Right renal cortex interstitium (tissue), 3 donors: ENCODE measurements around the gene RNF123. TPM values are rescaled to one million over a fixed set of nuclear protein-coding genes. Genes with fewer than 3 reads are reported as not detected.
"Not testable (repeated sequence)": the region's sequence is repeated elsewhere in the genome, so short reads cannot be mapped to it uniquely, and the experiment has no call there.

Source experiments
- DNase-seq, 3 donors: peaks; one replicate each; pipeline ENCODE4 v3.0.0-alpha.2; 2013; ENCODE audit warnings: low read depth in 3 of 3, low spot score in 2 of 3
- polyA plus RNA-seq, 3 donors: library from polyadenylated mRNA; unstranded; fragments of 120-200 nt; gene quantifications; one replicate each; pipeline ENCODE4 v1.2.1, GENCODE V29; 2013; ENCODE audit not compliant: insufficient read length in 3 of 3

The RNF123 gene
- polyA plus RNA-seq, 3 donors: 34.3 to 38.2 (median 35.8) TPM

DNA sequence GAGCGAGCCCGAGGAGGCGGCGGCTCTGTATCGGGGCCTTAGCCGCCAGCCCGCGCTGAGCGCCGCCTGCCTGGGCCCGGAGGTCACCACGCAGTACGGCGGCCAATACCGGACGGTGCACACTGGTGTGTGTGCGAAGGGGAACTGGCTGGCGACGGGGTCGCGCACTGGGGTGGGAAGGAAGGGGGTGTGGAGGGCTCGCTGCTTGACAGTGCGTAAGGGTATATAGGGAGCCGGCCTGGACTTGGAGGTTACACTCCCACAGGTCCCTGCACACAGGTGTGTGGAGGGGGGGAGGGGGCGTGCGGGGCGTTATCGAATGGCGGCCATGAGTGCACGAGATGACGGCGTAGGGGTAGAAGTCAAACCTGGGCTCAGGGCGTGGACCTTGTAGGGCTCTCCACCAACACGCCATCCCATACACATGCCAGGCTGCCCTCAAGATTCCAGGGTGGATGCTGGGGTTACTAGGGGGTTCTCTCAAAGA, 14.8 kb upstream of the RNF123 start:
- no peak for DNase-seq

DNA sequence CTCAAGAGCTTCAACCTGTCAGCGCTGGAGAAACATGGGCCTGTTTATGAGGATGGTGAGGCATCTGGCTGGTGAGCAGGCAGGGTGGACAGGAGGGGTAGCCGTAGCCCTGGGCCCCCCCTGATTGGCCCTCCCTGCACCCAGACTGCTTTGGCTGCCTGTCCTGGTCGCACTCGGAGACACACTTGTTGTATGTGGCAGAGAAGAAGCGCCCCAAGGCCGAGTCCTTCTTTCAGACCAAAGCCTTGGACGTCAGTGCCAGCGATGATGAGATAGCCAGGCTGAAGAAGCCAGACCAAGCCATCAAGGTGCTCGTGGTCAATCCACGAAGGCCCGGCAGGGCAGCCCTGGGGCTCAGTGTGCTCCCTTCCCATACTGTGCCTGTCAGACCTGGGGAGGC, 13.4 kb upstream of the RNF123 start:
- no peak for DNase-seq

DNA sequence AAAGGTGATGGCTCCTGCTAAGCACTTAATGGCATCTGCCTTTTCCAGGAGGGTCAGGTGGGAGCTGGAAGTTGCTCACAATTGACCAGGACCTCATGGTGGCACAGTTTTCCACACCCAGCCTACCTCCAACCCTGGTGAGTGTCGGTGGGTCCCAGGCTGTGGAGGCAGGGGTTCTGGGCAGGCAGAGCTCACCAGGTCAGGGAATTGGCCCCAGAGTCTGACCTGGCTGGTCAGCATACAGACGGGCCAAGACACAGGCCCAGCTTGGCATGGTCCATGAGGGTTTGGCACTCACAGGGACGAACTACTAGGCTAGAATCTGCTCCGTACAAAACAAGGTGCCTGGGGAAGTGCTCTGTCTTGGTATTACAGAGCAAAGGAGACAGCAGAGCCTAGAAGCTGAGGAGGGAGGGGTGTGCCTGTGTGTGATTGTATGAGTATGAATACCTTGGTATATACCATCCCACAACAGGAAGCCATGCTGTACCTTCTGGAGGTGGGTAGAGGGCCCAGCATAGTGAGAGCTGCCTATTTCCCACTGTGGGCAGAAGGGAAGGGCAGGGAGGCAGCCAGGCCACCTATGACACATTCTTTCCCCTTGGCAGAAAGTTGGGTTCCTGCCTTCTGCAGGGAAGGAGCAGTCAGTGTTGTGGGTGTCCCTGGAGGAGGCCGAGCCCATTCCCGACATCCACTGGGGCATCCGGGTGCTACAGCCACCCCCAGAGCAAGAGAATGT, 8.7 kb upstream of the RNF123 start:
- DNase-seq: no peak

DNA sequence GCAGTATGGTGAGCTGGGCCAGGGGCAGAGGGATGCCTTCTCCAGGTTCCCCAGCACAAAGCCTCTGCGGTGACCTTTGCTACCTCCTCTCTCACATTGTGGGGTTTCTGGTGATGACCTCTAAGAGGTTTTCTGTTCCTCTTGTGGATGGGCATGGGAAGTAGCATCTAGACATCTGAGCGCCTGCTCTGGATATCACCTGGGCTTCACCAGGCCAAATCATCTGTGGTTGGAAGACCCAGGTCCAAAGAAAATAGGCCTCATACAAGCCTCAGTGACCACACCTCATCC, 8.2 kb upstream of the RNF123 start:
- DNase-seq: no peak

DNA sequence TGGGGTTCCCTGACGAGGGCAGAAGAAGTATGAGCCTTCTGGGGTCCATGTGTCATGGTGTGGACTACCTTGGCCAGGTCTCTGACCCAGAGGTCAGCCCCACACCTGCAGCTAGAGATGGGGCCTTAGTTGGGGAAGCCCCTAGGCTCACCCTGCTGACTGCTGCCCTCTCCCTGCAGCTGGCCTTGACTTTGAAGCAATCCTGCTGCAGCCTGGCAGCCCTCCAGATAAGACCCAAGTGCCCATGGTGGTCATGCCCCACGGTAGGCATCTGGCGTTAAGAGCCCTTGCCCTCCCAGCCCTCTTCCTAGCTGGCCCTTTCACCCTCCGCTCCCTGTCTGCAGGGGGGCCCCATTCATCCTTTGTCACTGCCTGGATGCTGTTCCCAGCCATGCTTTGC, 7.8 kb upstream of the RNF123 start:
- no peak for DNase-seq

DNA sequence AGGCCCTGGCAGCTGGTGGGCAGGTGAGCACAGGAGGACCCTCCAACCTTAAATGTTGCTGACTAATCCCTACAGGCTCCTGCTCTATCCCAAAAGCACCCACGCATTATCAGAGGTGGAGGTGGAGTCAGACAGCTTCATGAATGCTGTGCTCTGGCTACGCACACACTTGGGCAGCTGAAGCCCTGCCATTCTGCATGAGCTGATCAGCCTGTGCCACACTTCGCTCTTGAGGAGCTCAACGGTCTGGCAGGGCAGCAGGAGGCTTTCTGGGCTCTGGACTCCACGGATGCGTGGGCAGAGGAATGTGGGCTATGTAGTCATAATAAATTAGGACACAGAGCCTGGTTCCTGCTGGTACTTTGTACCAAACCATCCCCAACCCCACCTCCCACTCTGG, 6.2 kb upstream of the RNF123 start:
- DNase-seq: no peak

DNA sequence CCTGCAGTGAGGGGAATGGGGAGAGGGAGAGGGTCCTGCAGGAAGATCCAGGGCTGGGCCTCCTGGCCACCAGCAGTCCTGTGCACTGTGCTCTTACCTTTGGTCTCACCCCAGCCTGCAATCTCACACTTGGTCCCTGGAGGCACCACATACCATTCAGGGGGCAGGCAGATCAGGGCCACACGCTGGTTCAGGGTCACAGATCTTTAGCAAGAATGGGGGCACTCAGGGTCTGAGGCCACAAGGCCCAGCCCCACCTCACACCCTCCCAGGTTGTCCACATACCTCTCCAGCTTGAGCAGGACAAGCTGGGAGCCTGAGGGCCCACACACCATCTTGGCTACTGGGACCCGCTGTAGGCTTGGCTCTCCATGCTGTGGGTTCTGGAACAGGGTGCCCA, 4.9 kb upstream of the RNF123 start:
- DNase-seq: not testable (repeated sequence)

DNA sequence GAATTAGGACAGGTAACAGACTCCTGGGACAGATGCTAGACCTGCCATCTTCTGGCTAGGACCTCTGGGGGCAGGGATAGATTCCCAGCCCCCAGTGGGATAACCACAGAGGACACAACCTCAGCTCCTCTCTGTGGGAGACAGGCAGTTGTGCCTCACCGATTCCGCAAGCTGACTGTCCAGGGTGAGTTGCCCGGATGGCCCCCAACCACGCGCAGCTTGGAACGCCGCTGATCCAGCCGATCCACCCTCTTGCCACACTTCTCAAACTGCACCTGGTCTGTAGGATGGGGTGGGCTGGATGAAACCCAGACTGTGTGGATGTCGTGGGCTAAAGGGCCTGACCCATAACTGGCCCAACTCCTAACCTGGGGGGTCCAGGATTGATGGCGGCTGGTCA, 4.3 kb upstream of the RNF123 start:
- DNase-seq: not testable (repeated sequence)

DNA sequence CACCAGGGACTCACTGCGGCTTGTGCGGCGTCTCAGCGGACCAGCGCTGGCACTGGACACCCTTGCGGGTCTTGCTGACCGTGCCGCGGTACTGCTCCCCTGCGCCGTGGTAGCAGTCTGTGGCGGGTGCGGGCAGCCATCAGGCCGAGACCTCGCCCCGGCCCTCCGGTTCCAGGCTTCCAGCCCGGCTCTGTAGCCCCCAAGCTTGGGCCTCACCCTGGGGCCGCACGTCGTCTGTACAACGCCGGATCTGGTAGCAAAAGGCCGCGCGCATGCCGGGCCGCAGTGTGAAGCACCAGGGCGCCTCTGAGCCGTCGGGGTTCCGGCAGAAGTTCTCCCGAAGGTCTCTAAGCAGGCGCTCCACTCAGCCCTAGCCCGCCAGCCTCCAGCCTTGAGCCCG, 3.5 kb upstream of the RNF123 start:
- not testable (repeated sequence) for DNase-seq

DNA sequence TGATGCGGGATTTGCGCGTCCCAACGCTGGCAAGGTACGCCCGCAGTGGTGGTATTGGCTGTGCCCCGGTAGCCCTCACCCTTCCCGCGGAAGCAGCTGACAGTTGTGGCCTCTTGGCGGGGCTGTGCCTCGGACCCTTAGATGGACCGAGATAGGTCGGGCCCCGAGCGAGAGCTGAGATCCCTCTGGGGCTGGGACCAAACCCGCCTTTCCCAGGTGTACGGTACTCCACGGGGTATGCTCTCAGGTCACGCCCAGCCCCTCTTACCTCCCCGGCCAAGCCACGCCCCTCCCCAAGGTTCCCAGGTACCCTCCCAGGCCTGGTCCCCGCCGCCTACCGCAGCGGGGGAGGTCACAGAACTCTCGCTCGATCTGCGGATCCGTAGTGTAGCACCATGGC, 3.0 kb upstream of the RNF123 start:
- peak in 1 of 3 donors; percentile 45 for DNase-seq

DNA sequence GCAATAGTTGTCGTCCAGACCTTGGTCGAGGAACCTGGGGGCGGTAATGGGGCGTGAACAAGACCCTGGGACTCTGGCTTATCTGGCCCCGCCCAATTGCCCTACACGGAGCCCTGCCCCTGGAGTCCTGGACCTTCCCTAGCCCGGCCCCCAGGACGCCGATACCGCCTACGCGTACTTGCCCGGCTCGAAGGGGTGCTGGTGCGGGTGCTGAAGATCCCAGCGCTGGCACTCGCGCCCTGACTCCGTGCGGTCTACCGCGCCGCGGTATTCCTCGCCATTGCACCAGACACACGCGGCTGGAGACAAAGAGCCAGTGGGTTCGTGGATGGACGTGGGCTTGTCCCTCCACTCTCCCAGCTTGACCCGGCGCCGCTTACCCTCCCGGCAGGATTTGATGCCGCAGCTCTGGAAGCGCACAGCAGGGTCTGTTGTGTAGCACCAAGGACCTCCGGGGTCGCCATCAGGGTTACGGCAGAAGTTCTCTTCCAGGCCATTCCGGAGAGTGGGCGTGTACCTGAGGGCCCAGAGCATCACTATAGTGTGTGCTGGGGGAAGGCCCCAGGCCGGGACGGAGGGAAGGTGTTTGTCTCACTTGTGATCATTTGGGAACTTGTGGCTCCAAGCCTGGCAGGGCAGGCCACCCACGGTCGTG, 2.5 kb upstream of the RNF123 start:
- peak in 1 of 3 donors; percentile 56 for DNase-seq

DNA sequence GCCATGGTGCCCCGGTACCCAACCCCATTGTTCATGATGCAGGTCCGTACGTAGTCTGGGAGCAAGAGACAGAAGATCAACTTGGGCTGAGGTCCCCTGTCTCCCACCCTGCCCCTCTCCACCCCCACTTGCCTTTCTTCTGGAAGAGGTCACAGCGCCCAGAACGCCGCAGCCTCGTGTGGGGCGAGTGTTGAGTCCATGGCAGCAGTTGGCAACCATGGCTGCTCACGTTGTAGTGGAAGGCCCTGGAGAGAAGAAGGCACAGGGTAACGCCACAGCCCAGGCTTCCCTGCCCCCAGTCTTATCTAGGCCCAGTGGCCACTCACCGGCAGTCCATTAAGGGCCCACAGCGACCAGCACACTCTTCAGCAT, 1.9 kb upstream of the RNF123 start:
- not testable (repeated sequence) for DNase-seq

DNA sequence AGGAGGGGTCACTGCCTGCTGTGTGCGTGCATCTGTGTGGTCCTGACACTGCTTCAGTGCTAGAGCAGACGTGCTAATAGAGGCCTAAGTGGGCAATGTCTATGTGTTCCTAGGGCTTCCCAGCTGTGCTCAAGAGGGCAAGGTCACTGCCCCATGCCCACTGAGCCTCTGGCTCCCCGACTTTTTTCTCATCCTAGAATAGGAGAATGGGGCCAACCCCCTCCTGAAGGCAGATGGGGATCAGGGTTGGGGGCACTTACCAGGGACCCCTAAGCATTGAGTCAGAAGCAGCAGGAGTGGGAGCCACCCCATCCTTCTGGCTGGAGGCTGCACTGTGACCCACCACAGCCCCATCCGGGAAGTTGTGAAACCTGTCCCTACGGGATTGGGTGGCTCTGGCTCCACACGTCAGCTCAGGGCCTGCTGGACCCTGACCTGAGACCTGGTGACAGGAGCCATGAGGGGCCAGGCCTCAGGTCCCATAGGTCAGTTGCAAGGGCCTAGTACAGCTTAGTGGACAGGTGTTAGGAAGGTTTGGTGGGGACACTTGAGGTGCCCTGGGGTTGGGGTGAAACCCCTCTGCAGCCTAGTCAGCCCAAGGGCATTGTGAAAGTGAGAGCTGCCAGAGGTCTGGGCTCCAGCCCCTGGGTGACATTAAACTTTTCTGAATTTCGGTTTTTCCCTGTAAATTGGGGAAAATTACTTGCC, 865 bp upstream of the RNF123 start:
- not testable (repeated sequence) for DNase-seq

DNA sequence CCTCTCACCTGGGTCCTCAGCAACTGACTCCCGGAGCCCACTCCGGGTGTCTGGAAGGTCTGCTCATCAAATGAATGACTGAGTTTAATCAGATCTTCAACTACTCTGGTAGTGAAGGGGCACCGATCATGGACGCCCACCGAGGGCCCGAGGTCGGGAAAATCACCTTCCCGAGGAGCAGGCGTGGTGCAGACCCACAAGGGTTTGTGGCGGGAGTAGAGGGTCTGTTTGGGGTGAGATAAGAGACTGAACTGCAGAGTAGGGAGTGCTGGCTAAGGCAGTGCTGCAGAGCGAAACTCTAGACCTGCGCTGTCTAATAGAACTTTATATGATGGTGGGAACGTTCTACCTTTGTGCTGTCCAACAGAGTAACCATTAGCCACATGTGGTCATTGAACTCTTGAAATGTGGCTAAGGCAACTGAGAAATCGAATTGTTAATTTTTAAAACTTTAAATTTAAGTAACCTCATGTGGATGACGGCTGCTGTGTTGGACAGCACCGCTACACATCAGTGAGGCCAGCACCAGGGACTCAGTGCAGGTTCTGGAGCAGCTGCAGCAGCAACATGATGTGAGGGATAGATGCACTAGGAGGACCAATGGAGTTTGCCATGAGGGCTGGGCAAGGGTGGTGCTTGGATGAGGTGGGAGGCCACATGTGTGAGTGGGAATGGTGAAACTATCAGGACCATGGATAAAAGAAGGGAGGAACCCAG, 709 bp downstream of the RNF123 start:
- DNase-seq: not testable (repeated sequence)

DNA sequence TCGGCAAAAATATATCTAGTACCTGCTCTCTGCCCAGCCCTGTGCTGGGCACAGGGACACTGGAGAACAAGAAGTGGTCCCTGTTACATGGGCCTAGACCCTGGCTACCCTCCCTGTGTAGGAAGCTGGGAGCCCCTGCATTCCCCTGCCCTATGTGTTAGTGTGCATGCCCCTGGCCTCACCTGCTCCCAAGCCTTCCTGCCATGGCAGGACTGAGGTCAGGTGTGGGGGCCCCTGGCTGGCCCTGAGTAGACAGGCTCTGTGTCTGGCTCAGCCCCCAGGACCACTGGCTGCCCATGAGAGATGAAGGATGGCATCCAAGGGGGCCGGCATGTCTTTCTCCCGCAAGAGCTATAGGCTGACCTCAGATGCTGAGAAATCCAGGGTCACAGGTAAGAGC, 1.5 kb downstream of the RNF123 start:
- not testable (repeated sequence) for DNase-seq

DNA sequence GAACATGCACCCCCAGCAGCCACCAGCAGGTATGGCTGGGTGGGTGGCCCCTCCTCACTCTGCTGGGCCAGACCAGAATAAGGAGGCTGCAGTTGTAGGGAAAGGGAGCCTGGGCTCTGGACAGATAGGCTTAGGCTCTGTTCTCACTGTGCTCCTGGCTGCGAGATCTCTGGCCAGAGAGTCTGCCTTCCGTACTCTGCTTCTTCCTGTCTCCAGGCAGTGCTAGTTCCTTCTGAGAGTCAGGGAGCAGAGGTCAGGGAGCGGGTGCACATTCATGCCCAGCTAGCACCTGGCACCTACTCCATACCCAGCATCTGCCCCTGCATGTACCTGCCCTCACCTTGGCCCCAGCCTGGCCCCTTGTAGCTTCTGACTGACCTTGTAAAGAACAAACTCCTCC, 2.1 kb downstream of the RNF123 start:
- not testable (repeated sequence) for DNase-seq

DNA sequence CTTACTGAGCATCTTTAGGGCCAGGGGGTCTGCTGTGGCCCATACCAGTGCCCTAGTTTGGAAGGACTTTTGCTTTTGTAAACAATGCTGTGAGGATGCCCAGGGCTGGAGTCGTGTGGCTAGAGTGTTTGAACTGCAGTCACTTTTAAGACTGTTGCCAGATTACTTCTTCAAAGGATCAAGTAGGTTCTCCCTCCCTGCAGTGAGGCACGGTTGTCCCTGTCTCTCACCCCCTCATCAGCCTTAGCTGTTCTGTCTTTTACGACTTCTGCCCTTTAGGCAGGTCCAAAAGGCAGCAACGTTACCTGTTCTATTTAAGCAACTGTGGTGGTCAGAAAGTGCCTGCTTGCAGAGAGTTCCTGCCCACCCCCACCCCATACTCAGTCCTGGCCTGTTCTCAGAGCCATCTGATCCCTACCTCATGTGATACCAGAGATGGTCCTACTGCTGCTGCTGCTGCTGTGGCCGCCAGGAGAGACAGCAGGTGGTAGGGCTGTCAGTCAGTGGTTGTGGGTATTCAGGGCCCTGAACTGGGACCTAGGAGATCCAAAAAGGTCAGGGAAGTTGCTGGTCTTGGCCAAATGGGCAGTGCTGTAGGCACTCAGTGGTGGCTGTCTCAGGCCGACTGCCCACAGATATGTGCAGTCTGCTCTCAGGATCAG, 5.2 kb downstream of the RNF123 start:
- DNase-seq: not testable (repeated sequence)

DNA sequence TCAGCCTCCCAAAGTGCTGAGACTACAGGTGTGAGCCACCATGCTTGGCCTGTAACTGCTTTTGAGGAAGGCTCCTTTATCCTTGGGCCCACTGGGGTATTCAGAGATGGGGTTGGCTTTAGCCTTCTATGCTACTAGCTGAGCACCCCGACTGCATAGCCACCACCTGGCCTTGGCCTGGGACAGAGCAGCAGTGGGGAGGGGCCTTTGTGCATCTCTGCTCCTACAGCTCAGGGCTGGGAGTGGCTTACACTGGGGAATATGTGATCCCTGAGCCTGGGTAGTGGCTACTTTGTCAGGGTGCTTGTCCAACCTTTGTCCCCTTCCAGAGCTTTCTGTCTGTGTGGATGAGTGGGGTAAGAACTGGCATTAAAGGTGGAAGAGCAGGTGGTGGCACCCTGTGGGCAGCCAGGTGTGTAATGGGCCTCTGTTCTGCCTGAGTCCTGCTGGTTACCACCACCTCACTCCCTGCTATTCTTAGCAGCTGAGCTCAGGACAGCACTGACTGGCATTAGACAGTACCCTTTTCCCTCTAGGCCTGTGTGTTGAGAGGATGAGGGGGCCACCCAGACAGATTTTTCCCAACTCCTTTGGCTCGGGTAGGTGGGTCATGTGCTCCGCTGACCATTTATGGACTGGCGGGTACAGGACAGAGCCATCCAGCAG, 6.1 kb downstream of the RNF123 start:
- DNase-seq: not testable (repeated sequence)

DNA sequence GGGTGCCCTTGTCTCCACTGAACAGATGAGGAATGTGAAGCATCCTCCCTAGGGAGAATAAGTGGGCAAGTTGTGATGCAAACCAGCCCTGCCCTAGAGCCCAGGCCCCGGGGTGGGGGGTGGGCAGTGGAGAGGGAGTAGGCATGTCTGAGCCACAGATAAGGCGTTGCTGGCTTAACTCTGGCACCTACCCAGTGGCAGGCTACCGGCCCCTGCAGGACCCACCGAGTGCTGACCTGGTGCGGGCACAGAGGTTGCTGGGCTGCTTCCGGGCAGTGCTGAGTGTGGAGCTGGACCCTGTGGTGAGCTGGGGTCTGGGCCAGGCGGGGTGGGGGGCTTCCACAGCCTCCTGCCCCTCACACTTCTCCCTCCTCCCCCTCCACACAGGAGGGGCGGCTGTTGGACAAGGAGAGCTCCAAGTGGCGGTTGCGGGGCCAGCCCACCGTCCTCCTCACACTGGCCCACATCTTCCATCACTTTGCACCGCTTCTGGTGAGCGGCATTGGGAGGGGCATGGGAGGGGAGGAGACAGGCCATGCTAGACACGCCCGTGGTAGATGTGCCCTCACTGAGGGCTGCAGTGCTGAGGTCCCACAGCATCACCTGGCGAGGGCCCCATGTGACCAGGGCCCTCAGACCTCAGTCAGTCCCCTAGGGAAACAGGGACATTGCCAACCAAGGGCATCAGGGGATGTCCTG, 10.1 kb downstream of the RNF123 start:
- no peak for DNase-seq

DNA sequence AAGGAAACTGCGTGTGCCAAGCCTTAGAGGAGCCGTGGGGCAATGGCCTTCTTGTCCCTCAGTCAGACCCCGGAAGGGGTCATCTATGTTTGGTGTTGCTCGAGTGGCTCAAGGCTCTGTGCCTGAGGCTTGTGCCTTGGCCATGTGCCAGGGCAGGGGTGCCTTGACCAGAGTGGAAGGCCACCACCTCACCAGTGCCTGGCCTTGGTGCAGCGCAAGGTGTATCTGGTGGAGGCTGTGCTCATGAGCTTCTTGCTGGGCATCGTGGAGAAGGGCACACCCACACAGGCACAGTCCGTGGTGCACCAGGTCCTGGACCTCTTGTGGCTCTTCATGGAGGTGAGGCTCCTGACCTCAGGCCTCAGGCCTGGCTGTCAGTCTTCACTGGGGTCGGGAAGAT, 10.7 kb downstream of the RNF123 start:
- no peak for DNase-seq
